Kidney (tissue), 22 donors: ENCODE measurements around the gene SLC12A9. TPM values are rescaled to one million over a fixed set of nuclear protein-coding genes. Genes with fewer than 3 reads are reported as not detected.

Experiments used
- DNase-seq, 5 donors: peaks; one replicate each; pipeline ENCODE4 v3.0.0-alpha.2; 2013 to 2020
- FAIRE-seq: peaks from 2 replicates; lab custom pipeline; 2012; peaks lifted over from hg19 to GRCh38; lab: Jason Lieb, UNC
- H3K27ac ChIP-seq, 2 donors: one replicate each; pipeline ENCODE4 v1.7.0; 2013; ENCODE audit warnings: low read depth in 2 of 2, low read length in 2 of 2, inconsistent platforms in 1 of 2
- H3K27me3 ChIP-seq: one replicate; pipeline ENCODE4 v1.7.1; 2013; ENCODE audit warnings: low read length, inconsistent platforms; ENCODE audit not compliant: control insufficient read depth, insufficient read depth
- H3K36me3 ChIP-seq, 3 donors: one replicate each; pipeline versions ENCODE4 v1.7.0 to v1.7.1; 2013; ENCODE audit warnings: low read length in 3 of 3, control low read depth in 1 of 3, inconsistent platforms in 1 of 3; ENCODE audit not compliant: insufficient read depth in 3 of 3, control insufficient read depth in 2 of 3
- H3K4me1 ChIP-seq, 3 donors: one replicate each; pipeline versions ENCODE4 v1.7.0 to v1.7.1; 2013; ENCODE audit warnings: low read length in 3 of 3, inconsistent platforms in 1 of 3, low read depth in 1 of 3; ENCODE audit not compliant: control insufficient read depth in 2 of 3, insufficient read depth in 2 of 3
- H3K4me3 ChIP-seq, 3 donors: one replicate each; pipeline versions ENCODE4 v1.7.0 to v1.8.1; 2013; ENCODE audit warnings: low read length in 3 of 3, control low read depth in 1 of 3, inconsistent platforms in 1 of 3
- H3K9ac ChIP-seq, 3 donors: one replicate each; pipeline versions ENCODE4 v1.7.0 to v1.7.1; 2013; ENCODE audit warnings: low read length in 3 of 3, control low read depth in 1 of 3, inconsistent platforms in 1 of 3
- H3K9me3 ChIP-seq, 3 donors: one replicate each; pipeline versions ENCODE4 v1.7.0 to v1.7.1; 2013; ENCODE audit warnings: low read length in 3 of 3, control low read depth in 1 of 3, inconsistent platforms in 1 of 3; ENCODE audit not compliant: control insufficient read depth in 2 of 3, insufficient read depth in 1 of 3
- intact Hi-C: fragments of 100-400 bp; cut with DNase I; formaldehyde crosslinking; loops from one replicate; pipeline ENCODE4 v1.11.1; 2022
- long read RNA-seq, 10 donors: library from polyadenylated mRNA in 1 of 10; unstranded in 1 of 10; transcript quantifications; one replicate each; pipeline ENCODE4 v2.0.0 and lab custom pipeline, GENCODE V29; 2021 to 2026
- polyA plus RNA-seq: library from polyadenylated mRNA; stranded (reverse); fragments of 350-450 nt; fragmentation: Illumina TruSeq; extraction: RNeasy Lipid Tissue Mini Kit (QIAGEN cat#74804); gene quantifications from one replicate; pipeline ENCODE4 v1.2.3, GENCODE V29; 2014; ENCODE audit warnings: low read depth, low replicate concordance; ENCODE audit not compliant: insufficient read depth
- total RNA-seq: library from RNA; stranded (reverse); fragmentation: NEBNext Ultra II Directional; extraction: Animal tissue kit (Norgen Biotek cat#: 25700); gene quantifications from one replicate; pipeline ENCODE4 v1.2.1, GENCODE V29; 2021
- TF ChIP-seq, protein P1 (sequence below): IDR thresholded peaks from 3 replicates; pipeline ENCODE4 v1.5.1; 2012; ENCODE audit warnings: mild to moderate bottlenecking, moderate library complexity, borderline replicate concordance; ENCODE audit not compliant: insufficient read depth; ENCODE audit errors: extremely low read depth
- donor health status: control.
- donor health status: control.
- donor health status: control.
- donor health status: control.
- donor health status: control.
- donor health status: DM: yes; HTN: yes; CAD: no.
- donor health status: Normal renal cell carcinoma (clear cell type).

Gene SLC12A9
- total RNA-seq (29.9 TPM), polyA plus RNA-seq (19.7 TPM)
- long read RNA-seq, donor 1, partial matches to known transcripts, result 21 of 22 reads
- long read RNA-seq, donor 1, other reads (novel, unspliced or antisense), result 0 of 22 reads
- long read RNA-seq, donor 2, full-length matches to known transcripts, result 3 of 29 reads
- long read RNA-seq, donor 2, partial matches to known transcripts, result 18 of 29 reads
- long read RNA-seq, donor 2, other reads (novel, unspliced or antisense), result 8 of 29 reads
- long read RNA-seq, donor 3, full-length matches to known transcripts, result 3 of 3 reads
- long read RNA-seq, donor 3, partial matches to known transcripts, result 0 of 3 reads
- long read RNA-seq, donor 3, other reads (novel, unspliced or antisense), result 0 of 3 reads
- long read RNA-seq, donor 4, full-length matches to known transcripts, result 5 of 16 reads
- long read RNA-seq, donor 4, partial matches to known transcripts, result 11 of 16 reads
- long read RNA-seq, donor 4, other reads (novel, unspliced or antisense), result 0 of 16 reads
- long read RNA-seq, donor 5, result 0 reads
- long read RNA-seq, donor 6, full-length matches to known transcripts, result 11 of 17 reads
- long read RNA-seq, donor 6, partial matches to known transcripts, result 6 of 17 reads
- long read RNA-seq, donor 6, other reads (novel, unspliced or antisense), result 0 of 17 reads
- long read RNA-seq, donor 7, full-length matches to known transcripts, result 5 of 28 reads
- long read RNA-seq, donor 7, partial matches to known transcripts, result 4 of 28 reads
- long read RNA-seq, donor 7, other reads (novel, unspliced or antisense), result 19 of 28 reads
- long read RNA-seq, donor 8, partial matches to known transcripts, result 5 of 5 reads
- long read RNA-seq, donor 8, other reads (novel, unspliced or antisense), result 0 of 5 reads
- long read RNA-seq, donor 9, partial matches to known transcripts, result 43 of 45 reads
- long read RNA-seq, donor 9, other reads (novel, unspliced or antisense), result 0 of 45 reads
- long read RNA-seq, donor 10, full-length matches to known transcripts, result 3 of 3 reads
- long read RNA-seq, donor 10, partial matches to known transcripts, result 0 of 3 reads
- long read RNA-seq, donor 10, other reads (novel, unspliced or antisense), result 0 of 3 reads

GRCh38 chr7:100852048-100852872, at the start of gene SLC12A9:
Gene SLC12A9, plus strand, starts transcription at chr7:100852713. Its CDS starts 1,485 bp downstream, at chr7:100854198.
- Histone ChIP-seq H3K36me3 (no peaks in the 10 kb centered on the region), H3K27ac (no peak within 1 kb of the TSS), H3K9ac (peak within 1 kb of the TSS; percentile 15 to 55 (median 46)), H3K27me3 (no peaks in the 10 kb centered on the region), H3K4me3 (peak within 1 kb of the TSS; percentile 41 to 69 (median 67)), H3K9me3 (no peaks in the 10 kb centered on the region), H3K4me1 (peaks cover 0 to 9% (median 0%) of the 10 kb centered on the region in 3 donors)
- TF ChIP-seq, protein P1, sequence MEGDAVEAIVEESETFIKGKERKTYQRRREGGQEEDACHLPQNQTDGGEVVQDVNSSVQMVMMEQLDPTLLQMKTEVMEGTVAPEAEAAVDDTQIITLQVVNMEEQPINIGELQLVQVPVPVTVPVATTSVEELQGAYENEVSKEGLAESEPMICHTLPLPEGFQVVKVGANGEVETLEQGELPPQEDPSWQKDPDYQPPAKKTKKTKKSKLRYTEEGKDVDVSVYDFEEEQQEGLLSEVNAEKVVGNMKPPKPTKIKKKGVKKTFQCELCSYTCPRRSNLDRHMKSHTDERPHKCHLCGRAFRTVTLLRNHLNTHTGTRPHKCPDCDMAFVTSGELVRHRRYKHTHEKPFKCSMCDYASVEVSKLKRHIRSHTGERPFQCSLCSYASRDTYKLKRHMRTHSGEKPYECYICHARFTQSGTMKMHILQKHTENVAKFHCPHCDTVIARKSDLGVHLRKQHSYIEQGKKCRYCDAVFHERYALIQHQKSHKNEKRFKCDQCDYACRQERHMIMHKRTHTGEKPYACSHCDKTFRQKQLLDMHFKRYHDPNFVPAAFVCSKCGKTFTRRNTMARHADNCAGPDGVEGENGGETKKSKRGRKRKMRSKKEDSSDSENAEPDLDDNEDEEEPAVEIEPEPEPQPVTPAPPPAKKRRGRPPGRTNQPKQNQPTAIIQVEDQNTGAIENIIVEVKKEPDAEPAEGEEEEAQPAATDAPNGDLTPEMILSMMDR, result peak; percentile 94
- FAIRE-seq (no peak), DNase-seq (peak; percentile 91 to 97 (median 94))
- intact Hi-C loops, result loop anchor here (10.0 kb wide), 1 partner anchor 47 kb away; no protein-coding TSS in a partner anchor

DNA sequence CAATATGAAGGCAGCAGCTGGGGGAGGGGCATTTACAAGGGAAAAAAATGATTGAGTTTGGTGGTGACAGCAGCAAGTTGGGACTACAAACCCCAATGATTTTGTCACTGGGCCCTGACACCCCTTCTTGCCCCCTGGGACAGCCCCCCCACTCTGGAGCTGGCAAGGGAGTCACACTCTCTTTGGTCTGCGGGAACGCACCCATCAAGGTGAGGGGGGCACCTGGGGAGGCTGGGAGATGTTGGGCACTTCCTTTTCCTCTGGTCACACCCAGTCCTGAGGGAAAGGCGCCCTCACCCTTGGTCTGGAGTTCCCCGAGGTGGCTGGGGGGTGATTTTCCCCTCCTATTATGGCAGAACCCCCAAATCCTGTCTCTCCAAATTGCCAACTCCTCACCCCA, 49.6 kb upstream of the SLC12A9 start:
- Histone ChIP-seq H3K4me3 (no peak overlapping the region), H3K27me3 (no peaks in the 10 kb centered on the region), H3K9me3 (no peaks in the 10 kb centered on the region), H3K9ac (no peak overlapping the region), H3K4me1 (peaks cover 0 to 2% (median 0%) of the 10 kb centered on the region in 3 donors), H3K36me3 (peaks cover 2 to 19% (median 12%) of the 10 kb centered on the region in 3 donors), H3K27ac (no peak overlapping the region)
- FAIRE-seq (no peak), DNase-seq (no peak)
- intact Hi-C loops, result loop anchor here (10.0 kb wide), 1 partner anchor 52 kb away; the partner anchor contains the start of gene SLC12A9
- TF ChIP-seq, protein P1, result no peak
